Stimulated activated CD4-positive, alpha-beta T cell treated with anti-CD3 and anti-CD28 coated beads, Interleukin-4, amount 100 ng/mL, for 48 hours (primary cell): ENCODE data around the gene IL17RB.

ENCODE experiments used
- DNase-seq, 2 donors: peaks; one replicate each; pipeline ENCODE4 v3.0.0-alpha.2; 2020; ENCODE audit warnings: low read depth in 2 of 2

IL17RB gene

GRCh38 chr3:53811143-53811927 lies 35.0 kb upstream of the IL17RB start:
- DNase-seq = no peak

- no peak for DNase-seq
Measured at GRCh38 chr3:53812434-53812833, 33.9 kb upstream of the IL17RB start.

GRCh38 chr3:53813229-53813628 lies 33.1 kb upstream of the IL17RB start:
- DNase-seq = no peak

GRCh38 chr3:53813876-53814275 lies 32.5 kb upstream of the IL17RB start:
- no peak for DNase-seq

- no peak for DNase-seq
Measured at GRCh38 chr3:53815067-53815466, 31.3 kb upstream of the IL17RB start.

GRCh38 chr3:53815651-53816050 lies 30.7 kb upstream of the IL17RB start:
- no peak for DNase-seq

GRCh38 chr3:53816425-53816824 lies 29.9 kb upstream of the IL17RB start:
- no peak for DNase-seq

- DNase-seq = no peak
Measured at GRCh38 chr3:53817211-53817610, 29.2 kb upstream of the IL17RB start.

- DNase-seq = no peak
Measured at GRCh38 chr3:53817809-53818208, 28.6 kb upstream of the IL17RB start.

GRCh38 chr3:53818221-53819162 lies 27.9 kb upstream of the IL17RB start:
- DNase-seq = no peak

GRCh38 chr3:53819163-53819868 lies 27.1 kb upstream of the IL17RB start:
- no peak for DNase-seq

GRCh38 chr3:53820084-53820483 lies 26.3 kb upstream of the IL17RB start:
- DNase-seq = no peak

- DNase-seq = no peak
Measured at GRCh38 chr3:53820756-53821580, 25.4 kb upstream of the IL17RB start.

- no peak for DNase-seq
Measured at GRCh38 chr3:53821631-53822121, 24.7 kb upstream of the IL17RB start.

- DNase-seq = no peak
Measured at GRCh38 chr3:53822331-53822741, 24.0 kb upstream of the IL17RB start.

GRCh38 chr3:53823026-53823955 lies 23.1 kb upstream of the IL17RB start:
- no peak for DNase-seq

- DNase-seq = no peak
Measured at GRCh38 chr3:53823956-53824657, 22.3 kb upstream of the IL17RB start.

GRCh38 chr3:53824795-53825194 lies 21.6 kb upstream of the IL17RB start:
- no peak for DNase-seq

- no peak for DNase-seq
Measured at GRCh38 chr3:53826048-53826447, 20.3 kb upstream of the IL17RB start.
